CD4-positive, alpha-beta T cell treated with Interleukin-1 beta for 1 hour (primary cell): ENCODE measurements around the gene BMP10.
"Not testable (repeated sequence)": the region's sequence is repeated elsewhere in the genome, so short reads cannot be mapped to it uniquely, and the experiment has no call there.

Experiments
- DNase-seq, 2 donors: peaks; one replicate each; pipeline ENCODE4 v3.0.0-alpha.2; 2020 to 2022

BMP10 gene, protein sequence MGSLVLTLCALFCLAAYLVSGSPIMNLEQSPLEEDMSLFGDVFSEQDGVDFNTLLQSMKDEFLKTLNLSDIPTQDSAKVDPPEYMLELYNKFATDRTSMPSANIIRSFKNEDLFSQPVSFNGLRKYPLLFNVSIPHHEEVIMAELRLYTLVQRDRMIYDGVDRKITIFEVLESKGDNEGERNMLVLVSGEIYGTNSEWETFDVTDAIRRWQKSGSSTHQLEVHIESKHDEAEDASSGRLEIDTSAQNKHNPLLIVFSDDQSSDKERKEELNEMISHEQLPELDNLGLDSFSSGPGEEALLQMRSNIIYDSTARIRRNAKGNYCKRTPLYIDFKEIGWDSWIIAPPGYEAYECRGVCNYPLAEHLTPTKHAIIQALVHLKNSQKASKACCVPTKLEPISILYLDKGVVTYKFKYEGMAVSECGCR

DNA sequence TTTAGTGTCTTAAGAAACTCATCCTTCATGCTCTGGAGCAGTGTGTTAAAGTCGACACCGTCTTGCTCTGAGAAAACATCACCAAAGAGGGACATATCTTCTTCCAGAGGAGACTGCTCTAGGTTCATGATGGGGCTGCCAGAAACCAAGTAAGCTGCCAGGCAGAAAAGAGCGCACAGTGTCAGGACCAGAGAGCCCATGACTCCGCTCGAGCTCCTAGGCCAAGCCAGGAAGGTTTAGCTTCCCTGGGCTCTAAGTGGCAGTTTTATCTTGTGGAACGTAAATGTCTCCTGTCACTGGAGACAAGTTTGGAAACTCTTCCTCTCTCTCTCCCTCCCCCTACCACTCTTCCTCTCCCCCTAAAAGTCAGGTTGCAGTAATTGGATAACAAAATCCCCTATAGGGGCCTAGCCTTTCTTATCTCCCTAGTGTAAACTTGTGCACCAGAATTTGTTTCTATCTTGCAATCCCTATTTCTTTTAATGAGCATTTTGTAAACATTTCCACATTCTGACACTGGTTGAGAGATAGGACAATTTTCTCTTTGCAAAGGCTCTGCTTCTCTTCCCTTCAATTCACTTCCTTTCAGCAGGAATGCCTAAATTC lies at the start of gene BMP10:
BMP10 (minus strand) TSS at position 239 of the 606 bp plus-strand sequence; CDS start at position 200, 39 bp downstream.
- no peak for DNase-seq

DNA sequence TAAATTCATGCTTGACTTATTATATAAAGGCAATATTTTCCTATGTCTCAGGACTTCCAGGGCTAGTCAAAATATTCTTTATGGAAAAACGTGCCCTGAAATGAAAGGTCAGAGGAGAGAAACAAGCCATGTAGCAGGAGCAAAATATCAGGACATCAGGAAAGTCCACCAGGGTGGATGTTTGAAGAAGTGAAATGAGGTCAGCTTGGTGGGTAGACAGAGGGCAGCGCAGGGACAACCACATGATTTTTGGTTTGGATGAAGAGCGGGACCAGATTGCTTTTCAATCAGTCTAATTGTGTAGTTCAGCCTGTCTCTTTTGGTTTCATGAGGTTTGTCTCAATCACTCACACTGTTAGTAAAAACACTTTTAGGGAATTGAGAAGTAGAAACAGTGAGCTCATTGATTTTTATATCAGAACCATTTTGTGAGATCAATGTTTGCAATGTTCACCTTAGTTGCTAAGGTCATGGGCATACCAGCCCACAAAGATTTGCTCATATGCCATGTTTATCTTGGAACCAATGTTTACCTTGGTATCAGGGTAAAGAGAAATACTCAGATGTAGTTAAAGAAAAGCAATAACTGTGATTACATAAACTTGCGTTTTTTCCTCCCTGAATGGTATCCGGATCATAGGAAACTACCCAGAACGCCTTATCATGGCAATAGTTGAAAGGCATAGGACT lies 49.4 kb upstream of the BMP10 start:
- no peak for DNase-seq

DNA sequence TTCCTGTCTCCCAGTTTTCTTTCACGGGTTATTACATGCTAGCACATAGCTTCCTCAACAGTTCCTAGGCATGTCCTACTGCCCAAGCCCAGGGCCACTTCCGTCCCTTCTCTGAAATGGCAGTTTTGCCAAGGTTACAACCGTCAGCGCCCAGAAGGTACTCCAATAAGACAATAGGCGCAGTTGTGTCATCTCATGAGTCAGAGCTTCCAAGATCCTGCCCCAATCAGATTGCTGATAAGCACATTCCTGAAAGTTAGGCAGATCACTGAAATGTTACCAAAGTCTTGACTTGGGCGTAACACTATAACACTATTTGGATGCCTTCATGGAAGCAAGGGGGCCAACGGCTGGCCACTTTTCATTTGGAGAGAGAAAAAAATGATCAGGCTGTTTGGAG lies 47.3 kb upstream of the BMP10 start:
- no peak for DNase-seq

DNA sequence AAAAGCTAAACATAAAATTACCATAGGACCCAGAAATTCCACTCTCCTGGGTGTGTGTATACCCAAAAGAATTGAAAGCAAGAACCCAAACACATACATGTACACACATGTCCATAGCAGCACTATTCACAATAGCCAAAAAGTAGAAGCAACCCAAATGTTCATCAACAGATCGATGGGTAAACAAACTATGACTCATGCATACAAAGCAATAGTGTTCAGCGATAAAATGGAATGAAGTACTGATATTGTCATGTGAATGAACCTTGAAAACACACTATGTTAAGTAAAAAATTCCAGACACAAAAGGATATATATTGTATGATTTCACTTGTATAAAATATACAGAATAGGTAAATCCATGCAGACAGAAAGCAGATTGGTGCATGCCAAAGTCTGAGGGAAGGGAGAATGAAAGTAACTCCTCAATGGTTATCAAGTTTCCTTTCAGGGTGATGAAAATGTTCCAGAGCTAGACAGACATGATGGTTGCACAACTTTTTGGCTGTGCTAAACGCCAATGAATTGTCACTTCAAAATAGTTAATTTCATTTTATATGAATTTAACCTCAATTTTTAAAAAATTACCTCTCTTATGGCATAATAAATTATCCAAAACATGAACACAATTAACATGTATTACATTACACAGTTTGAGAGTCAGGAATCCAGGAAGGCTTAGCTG lies 46.0 kb upstream of the BMP10 start:
- no peak for DNase-seq

DNA sequence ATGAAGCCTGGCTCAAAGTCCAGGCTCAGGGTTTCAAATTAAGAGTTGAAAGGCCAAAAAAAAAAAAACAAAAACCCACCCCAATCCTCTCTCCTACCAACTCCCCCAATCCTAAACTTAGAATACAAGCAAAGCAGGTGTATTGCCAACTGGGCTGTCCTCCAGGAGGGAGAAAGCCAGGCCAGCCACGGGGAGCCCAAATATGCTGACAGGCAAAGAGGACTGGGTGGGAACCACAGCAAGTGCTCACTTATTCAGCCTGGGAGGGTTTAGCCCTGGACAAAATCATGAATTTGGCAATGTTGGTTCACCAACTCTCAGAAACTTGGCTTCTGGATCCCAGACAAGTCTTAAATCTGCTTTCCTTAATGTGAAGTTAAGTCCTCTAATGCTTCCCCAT lies 45.0 kb upstream of the BMP10 start:
- DNase-seq: no peak

DNA sequence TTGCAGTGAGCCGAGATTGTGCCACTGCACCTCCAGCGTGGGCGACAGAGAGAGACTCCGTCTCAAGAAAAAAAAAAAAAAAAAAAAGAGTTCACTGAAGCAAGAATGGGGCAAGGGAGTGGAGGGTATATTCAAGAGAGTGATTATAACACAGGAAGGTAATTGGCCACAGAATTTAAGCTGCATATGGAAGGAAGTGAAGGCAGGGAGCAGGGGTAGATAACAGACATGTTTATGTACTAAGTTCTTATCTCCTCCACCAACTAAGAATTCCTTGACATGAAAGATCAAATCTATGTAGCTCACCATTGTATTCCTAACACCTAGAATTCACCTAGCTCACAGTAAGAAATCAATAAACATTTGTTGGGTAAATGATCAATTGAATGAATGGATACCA lies 44.2 kb upstream of the BMP10 start:
- no peak for DNase-seq

DNA sequence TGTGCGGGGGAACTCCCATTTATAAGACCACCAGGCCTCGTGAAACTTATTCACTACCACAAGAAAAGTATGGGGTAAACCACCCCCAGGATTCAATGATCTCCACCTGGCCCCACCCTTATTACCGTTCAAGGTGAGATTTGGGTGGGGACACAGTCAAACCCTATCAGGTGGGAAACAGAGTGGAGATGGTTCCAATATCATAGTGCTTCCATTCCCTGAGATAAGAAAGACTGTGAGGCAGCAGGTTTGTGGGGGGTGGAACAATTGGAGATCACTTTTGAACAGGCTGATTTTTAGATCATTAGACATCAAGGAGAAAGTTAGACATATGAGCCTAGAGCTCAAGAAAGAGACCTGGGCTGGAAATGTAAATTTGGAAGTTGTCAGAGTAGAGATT lies 42.2 kb upstream of the BMP10 start:
- DNase-seq: no peak

DNA sequence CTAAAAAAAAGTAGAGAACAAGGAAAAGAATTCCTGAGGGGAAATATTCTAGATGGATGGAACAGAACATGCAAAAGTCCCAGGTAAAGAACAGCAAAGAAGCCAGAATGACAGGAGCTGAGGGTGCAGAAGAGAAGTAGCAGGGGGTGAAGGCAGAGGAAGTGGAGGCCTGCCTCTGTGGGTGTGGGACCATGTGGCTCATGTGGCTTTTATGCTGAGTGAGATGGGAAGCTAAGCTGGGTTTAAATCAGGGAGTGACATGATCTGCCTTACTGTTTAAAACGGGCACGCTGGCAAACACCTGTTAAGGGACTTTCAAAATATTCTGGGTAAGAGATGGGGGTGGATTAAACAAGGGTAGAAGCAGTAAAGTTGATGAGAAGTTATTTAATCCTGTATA lies 41.5 kb upstream of the BMP10 start:
- peak; percentile 23 to 56 for DNase-seq

DNA sequence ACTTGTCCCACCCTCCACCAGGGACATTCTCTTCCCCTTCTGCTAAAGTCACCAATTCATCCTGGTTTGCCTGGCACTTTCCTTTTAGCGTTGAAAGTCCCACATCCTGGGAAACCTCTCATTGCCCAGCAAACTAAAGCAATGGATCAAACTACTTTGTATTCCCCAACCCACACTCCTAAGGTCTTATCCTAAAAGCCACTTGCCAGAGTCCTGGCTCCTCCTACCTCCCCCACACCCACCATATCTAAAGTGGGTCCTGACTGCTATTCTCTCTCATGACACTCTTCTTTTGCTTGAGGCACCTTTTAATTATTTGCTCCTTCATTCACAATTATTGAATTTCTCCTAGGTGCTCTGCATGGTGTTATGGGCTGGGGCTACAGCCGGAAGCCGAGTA lies 40.9 kb upstream of the BMP10 start:
- no peak for DNase-seq

DNA sequence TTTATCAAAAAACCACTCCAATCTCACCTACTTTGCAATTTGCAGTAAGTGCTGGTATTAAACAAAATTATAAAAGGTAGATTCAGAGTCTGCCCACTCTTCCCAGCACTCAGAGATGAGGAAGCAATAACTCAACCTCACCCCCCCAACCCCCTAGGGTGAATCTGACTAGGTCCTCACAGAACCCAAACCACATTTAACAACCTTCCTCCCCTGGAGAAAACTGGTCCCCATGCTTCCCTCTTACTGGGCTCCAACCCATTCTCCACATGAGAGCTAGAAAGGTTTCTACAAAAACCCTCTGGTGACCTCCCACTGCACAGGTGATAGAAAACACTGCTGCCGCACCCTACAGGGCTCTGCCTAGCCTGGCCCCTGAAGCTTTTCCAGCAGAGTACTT lies 40.5 kb upstream of the BMP10 start:
- no peak for DNase-seq

DNA sequence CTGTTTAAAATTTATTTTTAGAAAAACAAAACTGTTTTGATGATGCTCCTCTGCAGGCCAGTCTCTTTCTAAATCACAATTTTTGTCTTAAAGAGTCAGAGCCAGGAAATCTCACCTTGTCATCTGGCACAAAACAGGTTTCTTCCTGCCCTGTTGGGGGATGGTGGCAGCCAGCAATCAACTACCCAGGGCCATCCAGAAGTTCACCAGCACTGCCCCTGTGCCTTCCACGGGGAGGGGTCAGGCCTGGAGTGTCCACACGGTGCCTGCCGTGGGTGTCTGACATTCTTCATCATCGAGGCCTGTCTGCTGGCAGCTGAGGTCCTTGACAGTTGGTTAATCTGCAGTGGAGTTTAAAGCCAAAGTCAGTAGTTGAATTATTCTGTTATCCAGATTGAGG lies 40.0 kb upstream of the BMP10 start:
- DNase-seq: no peak

DNA sequence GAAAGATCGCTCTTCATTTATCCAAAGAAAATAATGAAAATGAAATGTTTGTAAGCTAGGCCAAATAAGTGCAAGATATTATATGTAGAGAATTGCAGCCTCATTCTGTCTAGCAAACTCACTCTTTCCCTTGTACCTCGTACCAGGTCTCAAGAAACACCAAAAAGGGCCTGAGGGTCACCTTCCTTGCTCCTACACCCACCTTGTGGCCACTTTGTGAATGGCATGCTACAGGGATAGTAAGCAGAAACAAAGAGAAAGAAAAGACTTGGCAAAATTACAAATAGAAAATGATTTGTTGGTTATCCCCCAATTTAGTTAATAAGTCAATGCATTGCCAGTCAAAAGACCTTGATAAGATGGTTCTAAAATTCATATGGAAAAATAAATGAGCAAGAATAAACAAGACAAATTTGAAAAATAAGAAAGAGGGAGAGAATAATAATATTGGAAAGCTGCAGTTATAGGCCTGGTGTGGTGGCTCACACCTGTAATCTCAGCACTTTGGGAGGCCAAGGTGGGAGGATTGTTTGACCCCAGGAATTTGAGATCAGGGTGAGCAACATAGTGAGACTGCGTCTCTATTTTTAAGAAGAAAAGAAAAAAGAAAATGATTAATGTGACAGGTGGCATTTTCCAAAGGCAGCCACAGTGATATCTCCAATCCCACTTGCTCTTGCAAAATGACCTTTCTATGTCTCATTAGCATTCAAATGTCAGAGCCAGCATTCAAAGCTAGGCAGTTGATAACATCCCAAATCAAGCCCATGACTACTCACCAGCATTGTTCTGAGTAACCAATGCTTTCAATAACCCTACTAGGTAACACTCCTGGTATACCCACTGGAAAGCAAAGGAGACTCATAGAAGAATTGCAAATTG lies 38.8 kb upstream of the BMP10 start:
- peak; percentile 68 to 74 for DNase-seq

DNA sequence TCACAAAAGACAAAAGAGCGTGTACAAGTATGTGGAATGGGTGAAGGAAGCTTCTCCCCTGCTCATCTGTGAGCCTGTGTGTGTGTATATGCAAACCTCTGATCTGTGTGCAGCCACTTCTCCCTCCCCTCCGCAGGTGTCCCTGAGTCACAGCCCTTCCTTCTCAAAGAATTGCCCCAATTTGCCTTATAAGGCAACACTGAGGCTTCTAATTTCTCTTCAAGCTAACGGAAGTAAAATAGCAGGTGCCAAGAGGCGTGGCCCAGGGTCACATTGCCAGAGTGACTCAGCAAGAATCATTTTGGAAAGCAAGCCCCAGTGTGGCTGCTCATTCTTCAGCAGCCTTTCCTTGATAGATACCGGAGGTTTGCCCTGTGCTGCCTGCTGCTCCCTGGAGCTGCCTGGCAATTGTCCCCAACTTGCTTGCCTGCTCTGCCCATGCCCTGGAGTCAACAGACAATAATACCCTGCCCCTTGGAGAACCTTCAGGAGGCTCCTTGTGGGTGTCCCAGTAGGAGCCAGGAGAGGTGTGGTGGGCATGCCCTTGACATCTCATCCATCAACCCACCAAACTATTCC lies 37.3 kb upstream of the BMP10 start:
- peak; percentile 83 to 89 for DNase-seq

DNA sequence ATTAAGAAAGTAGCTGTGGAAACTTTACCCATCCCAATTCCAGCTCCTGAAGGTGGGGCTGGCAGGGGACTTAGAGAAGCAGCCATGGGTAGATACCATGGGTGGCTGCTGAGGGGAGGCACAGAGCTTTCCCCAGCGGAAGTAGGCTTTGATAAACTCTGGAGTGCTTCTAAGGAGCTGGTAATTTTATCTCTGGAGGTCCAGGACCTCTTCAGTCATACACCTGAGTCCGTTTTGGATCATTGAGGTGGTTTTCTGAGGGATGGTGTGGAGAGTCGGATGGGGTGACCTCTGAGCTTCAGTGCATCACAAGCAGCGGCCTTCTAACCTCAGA lies 36.7 kb upstream of the BMP10 start:
- no peak for DNase-seq

DNA sequence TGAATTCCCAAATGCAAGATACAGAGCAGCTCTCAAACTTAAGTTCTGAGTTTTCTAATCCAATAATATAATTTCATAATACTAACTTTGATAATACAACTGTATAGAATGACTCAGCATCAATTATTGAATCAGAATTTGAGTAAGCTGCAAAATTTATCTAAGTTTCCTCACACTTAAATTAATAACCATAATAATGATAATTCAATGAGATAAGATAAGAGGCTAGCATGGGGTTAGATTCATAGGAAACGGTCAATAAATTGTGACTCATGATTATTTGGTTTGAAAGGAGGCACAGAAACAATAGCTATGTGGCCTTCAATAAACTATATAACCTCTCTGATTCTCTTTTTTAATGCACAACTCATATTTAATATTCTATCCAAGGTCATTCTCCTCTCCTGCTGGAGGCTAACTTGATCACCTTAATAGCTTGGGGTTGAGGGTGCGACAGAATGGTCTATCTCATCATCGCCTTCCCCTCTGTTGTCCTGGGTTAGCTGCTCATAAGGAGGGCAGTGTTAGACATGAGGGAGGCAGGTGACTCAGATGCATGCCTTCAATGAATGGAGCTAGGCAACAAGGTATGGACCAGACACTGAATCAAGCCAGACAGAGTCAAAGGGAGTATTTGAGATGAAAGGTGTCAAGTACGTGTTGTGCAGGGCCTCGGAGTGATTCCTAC lies 36.2 kb upstream of the BMP10 start:
- no peak for DNase-seq

DNA sequence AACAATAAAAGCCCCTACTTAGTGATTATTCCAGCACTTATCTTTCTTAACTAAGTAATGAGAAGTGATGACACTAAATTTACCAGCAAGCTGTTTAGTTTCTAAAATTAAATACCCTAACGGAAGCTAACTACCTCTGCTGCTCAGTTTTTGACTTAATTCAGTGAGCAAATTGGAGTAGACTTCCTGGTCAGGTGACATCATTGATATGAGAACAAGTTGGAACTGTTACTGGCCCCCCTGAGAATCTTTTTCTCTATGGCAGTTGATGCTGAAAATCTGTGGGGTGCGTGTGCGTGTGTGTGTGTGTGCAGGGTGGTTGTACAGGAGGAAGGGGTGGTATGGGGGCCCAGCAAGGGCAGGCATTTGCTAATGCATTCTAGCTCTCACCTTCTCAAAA lies 35.5 kb upstream of the BMP10 start:
- DNase-seq: no peak

DNA sequence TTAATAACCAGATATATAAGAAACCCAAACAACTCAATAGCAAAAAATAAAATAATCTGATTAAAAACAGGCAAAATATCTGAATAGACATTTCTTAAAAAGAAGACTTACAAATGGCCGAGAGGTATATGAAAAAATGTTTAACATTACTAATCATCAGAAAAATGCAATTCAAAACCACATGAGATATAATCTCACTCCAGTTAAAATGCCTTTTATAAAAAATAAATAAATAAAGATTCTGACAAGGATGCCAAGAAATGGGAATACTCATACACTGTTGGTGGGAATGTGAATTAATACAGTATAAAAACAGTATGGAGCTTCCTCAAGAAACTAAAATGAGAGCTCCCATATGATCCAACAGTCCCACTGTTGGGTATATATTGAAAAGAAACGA lies 33.9 kb upstream of the BMP10 start:
- DNase-seq: no peak

DNA sequence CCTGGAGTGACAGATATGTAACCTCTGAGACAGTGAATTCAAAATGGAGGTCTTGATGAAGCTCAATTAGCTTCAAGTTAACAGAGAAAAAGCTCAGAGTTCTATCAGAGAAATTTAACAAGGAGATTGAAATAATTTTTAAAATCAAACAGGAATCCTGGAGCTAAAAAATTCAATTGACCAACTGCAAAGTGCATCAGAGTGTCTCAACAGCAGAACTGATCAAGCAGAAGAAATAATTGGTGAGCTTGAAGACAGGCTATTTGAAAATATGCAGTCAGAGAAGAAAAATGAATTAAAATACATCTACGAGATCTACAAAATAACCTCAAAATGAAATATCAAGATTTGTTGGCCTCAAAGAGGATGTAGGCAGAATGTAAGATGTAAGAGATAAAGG lies 30.4 kb upstream of the BMP10 start:
- DNase-seq: no peak

DNA sequence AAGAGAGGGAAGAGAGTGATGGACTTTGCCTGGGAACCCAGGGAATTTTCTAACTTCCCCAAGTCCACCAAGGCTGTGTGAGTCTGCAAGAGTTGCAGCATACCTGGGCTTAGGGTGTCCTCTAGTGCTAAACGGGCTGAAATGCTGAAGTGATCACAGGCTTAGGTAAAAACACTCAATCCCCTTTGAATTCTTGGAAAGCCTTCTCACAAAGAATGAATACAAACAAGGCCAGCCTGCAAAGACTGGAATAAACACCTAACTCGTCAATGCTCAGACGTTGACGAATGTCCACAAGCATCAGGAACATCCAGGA lies 30.0 kb upstream of the BMP10 start:
- DNase-seq: no peak

DNA sequence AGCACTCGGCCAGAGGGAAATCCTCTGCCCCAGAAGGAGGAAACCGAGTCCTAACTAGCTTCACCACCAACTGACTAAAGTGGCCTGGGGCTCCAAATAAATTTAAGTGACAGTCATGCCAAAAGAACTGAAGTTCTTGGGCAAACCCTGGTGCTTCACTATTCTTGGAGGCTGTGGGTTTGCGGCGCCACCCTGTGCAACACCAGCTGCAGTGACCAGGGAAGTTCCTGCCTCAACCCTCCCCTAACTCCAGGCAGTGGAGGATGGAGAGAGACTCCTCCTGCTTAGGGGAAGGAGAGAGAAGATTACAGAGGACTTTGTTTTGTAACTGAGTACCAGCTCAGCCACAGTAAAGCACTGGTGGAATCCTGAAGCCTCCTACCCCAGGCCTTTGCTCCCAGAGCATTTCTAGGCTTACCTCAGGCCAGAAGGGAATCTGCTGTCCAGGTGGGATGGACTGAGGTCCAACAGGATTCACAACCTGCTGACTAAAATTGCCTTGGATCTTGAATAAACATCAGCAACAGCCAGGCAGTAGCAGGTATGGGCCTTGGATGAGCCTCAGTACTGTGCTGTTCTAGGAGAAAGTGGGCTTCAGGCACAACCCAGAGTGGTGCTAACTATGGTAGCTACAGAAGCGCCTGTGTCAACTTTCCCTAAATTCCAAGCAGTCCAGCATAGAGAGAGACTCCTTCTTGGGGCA lies 29.4 kb upstream of the BMP10 start:
- DNase-seq: no peak

DNA sequence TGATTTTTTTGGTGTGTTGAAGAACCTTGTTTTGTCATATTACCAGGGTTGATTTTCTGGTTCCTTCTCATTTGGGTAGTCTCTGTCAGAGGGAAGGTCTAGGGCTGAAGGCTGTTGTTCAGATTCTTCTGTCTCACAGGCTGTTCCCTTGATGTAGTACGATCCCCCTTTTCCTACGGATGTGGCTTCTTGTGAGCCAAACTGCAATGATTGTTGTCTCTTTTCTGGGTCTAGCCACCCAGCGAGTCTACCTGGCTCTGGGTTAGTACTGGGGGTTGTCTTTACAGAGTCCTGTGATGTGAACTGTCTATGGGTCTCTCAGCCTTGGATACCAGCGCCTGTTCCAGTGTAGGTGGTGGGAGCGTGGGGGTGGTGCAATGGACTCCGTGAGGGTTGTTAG lies 24.8 kb upstream of the BMP10 start:
- not testable (repeated sequence) for DNase-seq
